Mesendoderm (in vitro differentiated cells): ENCODE measurements around the gene ROR1.

Experiments
- DNase-seq: peaks from one replicate; pipeline ENCODE4 v3.0.0; 2013
- H2AK5ac ChIP-seq: 2 replicates; pipeline ENCODE4 v1.6.1; 2013; ENCODE audit warnings: low read length, inconsistent platforms
- H2BK120ac ChIP-seq: 2 replicates; pipeline ENCODE4 v1.6.1; 2013; ENCODE audit warnings: low read depth, mild to moderate bottlenecking, low read length, moderate library complexity, mixed read lengths
- H2BK15ac ChIP-seq: replicated peaks from 2 replicates; pipeline ENCODE4 v1.6.1; 2013; ENCODE audit warnings: low read depth, mild to moderate bottlenecking, moderate library complexity
- H2BK5ac ChIP-seq: 2 replicates; pipeline ENCODE4 v1.6.1; 2013; ENCODE audit warnings: low read length, inconsistent platforms
- H3K18ac ChIP-seq: 2 replicates; pipeline ENCODE4 v1.6.1; 2013; ENCODE audit warnings: mild to moderate bottlenecking, low read length, mixed read lengths
- H3K23ac ChIP-seq: one replicate; pipeline ENCODE4 v1.6.1; 2013; ENCODE audit warnings: low read length
- H3K27ac ChIP-seq: 2 replicates; pipeline ENCODE4 v1.5.1; 2013; ENCODE audit warnings: low read depth, mild to moderate bottlenecking, inconsistent platforms, low read length, moderate library complexity
- H3K27me3 ChIP-seq: 2 replicates; pipeline ENCODE4 v1.6.1; 2013; ENCODE audit warnings: low read length, control low read depth, mild to moderate bottlenecking, inconsistent platforms; ENCODE audit not compliant: insufficient read depth, poor library complexity
- H3K36me3 ChIP-seq: 2 replicates; pipeline ENCODE4 v1.6.1; 2013; ENCODE audit warnings: low read length, inconsistent platforms; ENCODE audit not compliant: control insufficient read depth, insufficient read depth
- H3K4ac ChIP-seq: one replicate; pipeline ENCODE4 v1.6.1; 2013; ENCODE audit warnings: low read depth, mild to moderate bottlenecking, low read length, moderate library complexity
- H3K4me1 ChIP-seq: 2 replicates; pipeline ENCODE4 v1.6.1; 2013; ENCODE audit warnings: low read depth, low read length, inconsistent platforms; ENCODE audit not compliant: control insufficient read depth
- H3K4me2 ChIP-seq: 2 replicates; pipeline ENCODE4 v1.6.1; 2013; ENCODE audit warnings: low read length
- H3K4me3 ChIP-seq: 2 replicates; pipeline ENCODE4 v1.5.1; 2013; ENCODE audit warnings: mild to moderate bottlenecking, low read length
- H3K56ac ChIP-seq: one replicate; pipeline ENCODE4 v1.6.1; 2013; ENCODE audit warnings: low read length
- H3K79me1 ChIP-seq: 2 replicates; pipeline ENCODE4 v1.6.1; 2013; ENCODE audit warnings: low read length, inconsistent platforms
- H3K79me2 ChIP-seq: 2 replicates; pipeline ENCODE4 v1.6.1; 2013; ENCODE audit warnings: mild to moderate bottlenecking, low read length; ENCODE audit not compliant: control insufficient read depth, insufficient read depth
- H3K9ac ChIP-seq: 2 replicates; pipeline ENCODE4 v1.6.1; 2013; ENCODE audit warnings: low read length, inconsistent platforms
- H4K5ac ChIP-seq: one replicate; pipeline ENCODE4 v1.6.1; 2013; ENCODE audit warnings: low read length
- H4K8ac ChIP-seq: one replicate; pipeline ENCODE4 v1.6.1; 2013; ENCODE audit warnings: low read depth, mild to moderate bottlenecking, control low read depth, low read length, moderate library complexity
- WGBS: extraction: QIAGEN DNeasy Blood & Tissue Kit; methylation state at CpG from one replicate; pipeline ENCODE4 v1.1.7; 2013; ENCODE audit warnings: low lambda C conversion rate, missing lambda C conversion rate; ENCODE audit not compliant: insufficient coverage; ENCODE audit errors: extremely low coverage; 5-methylcytosine and 5-hydroxymethylcytosine counted together

The ROR1 gene

GRCh38 chr1:63794939-63795378, 21.1 kb downstream of the ROR1 start:
- no peak overlapping the region for H4K8ac ChIP-seq
- no peak overlapping the region for H2BK5ac ChIP-seq
- no peak overlapping the region for H3K4me3 ChIP-seq
- H3K18ac ChIP-seq, result peak overlapping the region; percentile 20
- no peak overlapping the region for H4K5ac ChIP-seq
- H3K27ac ChIP-seq, result no peak overlapping the region
- H3K23ac ChIP-seq, result peak overlapping the region; percentile 74
- H3K9ac ChIP-seq, result peak overlapping the region; percentile 16
- no peaks in the 10 kb centered on the region for H3K27me3 ChIP-seq
- no peak overlapping the region for H3K4me2 ChIP-seq
- no peak overlapping the region for H2BK15ac ChIP-seq
- peak overlapping the region; percentile 40 for H3K56ac ChIP-seq
- H3K79me1 ChIP-seq, result peaks cover 6% of the 10 kb centered on the region
- WGBS, result no CpG with 5 or more reads among the region's 7 CpGs
- peaks cover 17% of the 10 kb centered on the region for H3K79me2 ChIP-seq
- DNase-seq, result peak; percentile 92
- H2AK5ac ChIP-seq, result peak overlapping the region; percentile 52
- no peak overlapping the region for H3K4ac ChIP-seq
- H3K36me3 ChIP-seq, result no peaks in the 10 kb centered on the region
- peaks cover 28% of the 10 kb centered on the region for H3K4me1 ChIP-seq
- H2BK120ac ChIP-seq, result no peak overlapping the region

- Histone ChIP-seq H3K18ac (peak overlapping the region; percentile 81), H2BK5ac (no peak overlapping the region), H4K5ac (no peak overlapping the region), H3K27me3 (no peaks in the 10 kb centered on the region), H3K4me3 (no peak overlapping the region), H2AK5ac (no peak overlapping the region), H3K79me1 (peaks cover 8% of the 10 kb centered on the region), H2BK15ac (no peak overlapping the region), H3K56ac (peak overlapping the region; percentile 3), H3K4me1 (peaks cover 25% of the 10 kb centered on the region), H3K79me2 (peaks cover 20% of the 10 kb centered on the region), H3K4me2 (no peak overlapping the region), H3K27ac (no peak overlapping the region), H4K8ac (no peak overlapping the region), H3K9ac (no peak overlapping the region), H2BK120ac (no peak overlapping the region), H3K36me3 (no peaks in the 10 kb centered on the region), H3K4ac (peak overlapping the region; percentile 39), H3K23ac (no peak overlapping the region)
- no peak for DNase-seq
- no CpG with 5 or more reads among the region's 4 CpGs for WGBS
Observed at GRCh38 chr1:63795455-63795854, 21.6 kb downstream of the ROR1 start.

- Histone ChIP-seq H2BK15ac (no peak overlapping the region), H3K79me1 (peaks cover 7% of the 10 kb centered on the region), H2BK5ac (no peak overlapping the region), H3K9ac (no peak overlapping the region), H3K23ac (no peak overlapping the region), H4K5ac (no peak overlapping the region), H3K18ac (no peak overlapping the region), H2BK120ac (no peak overlapping the region), H3K79me2 (peaks cover 21% of the 10 kb centered on the region), H3K4me3 (no peak overlapping the region), H3K4me1 (peaks cover 16% of the 10 kb centered on the region), H3K56ac (no peak overlapping the region), H3K36me3 (no peaks in the 10 kb centered on the region), H3K27me3 (no peaks in the 10 kb centered on the region), H3K4me2 (no peak overlapping the region), H3K27ac (no peak overlapping the region), H2AK5ac (no peak overlapping the region), H4K8ac (no peak overlapping the region), H3K4ac (no peak overlapping the region)
- DNase-seq, result no peak
- no CpG with 5 or more reads among the region's 7 CpGs for WGBS
Observed at GRCh38 chr1:63797056-63797726, 23.4 kb downstream of the ROR1 start.

GRCh38 chr1:63798284-63798683, 24.5 kb downstream of the ROR1 start:
- no peak for DNase-seq
- no peak overlapping the region for H3K4me2 ChIP-seq
- no peak overlapping the region for H2BK5ac ChIP-seq
- no peaks in the 10 kb centered on the region for H3K27me3 ChIP-seq
- H3K4me1 ChIP-seq, result peaks cover 15% of the 10 kb centered on the region
- H2BK15ac ChIP-seq, result no peak overlapping the region
- no peak overlapping the region for H3K18ac ChIP-seq
- H4K5ac ChIP-seq, result no peak overlapping the region
- WGBS, result no CpG with 5 or more reads among the region's 2 CpGs
- H3K36me3 ChIP-seq, result no peaks in the 10 kb centered on the region
- no peak overlapping the region for H3K4ac ChIP-seq
- H3K9ac ChIP-seq, result no peak overlapping the region
- no peak overlapping the region for H3K56ac ChIP-seq
- H3K79me1 ChIP-seq, result peaks cover 7% of the 10 kb centered on the region
- H4K8ac ChIP-seq, result no peak overlapping the region
- no peak overlapping the region for H3K23ac ChIP-seq
- no peak overlapping the region for H3K4me3 ChIP-seq
- H3K27ac ChIP-seq, result no peak overlapping the region
- H2BK120ac ChIP-seq, result no peak overlapping the region
- H3K79me2 ChIP-seq, result peaks cover 21% of the 10 kb centered on the region
- H2AK5ac ChIP-seq, result no peak overlapping the region

- H2BK120ac ChIP-seq, result no peak overlapping the region
- H2AK5ac ChIP-seq, result no peak overlapping the region
- H4K8ac ChIP-seq, result no peak overlapping the region
- H3K27ac ChIP-seq, result no peak overlapping the region
- no peaks in the 10 kb centered on the region for H3K27me3 ChIP-seq
- H2BK5ac ChIP-seq, result no peak overlapping the region
- no peak overlapping the region for H3K4me2 ChIP-seq
- peaks cover 4% of the 10 kb centered on the region for H3K79me1 ChIP-seq
- H3K56ac ChIP-seq, result no peak overlapping the region
- H3K79me2 ChIP-seq, result peaks cover 17% of the 10 kb centered on the region
- H3K4me1 ChIP-seq, result peaks cover 6% of the 10 kb centered on the region
- H3K23ac ChIP-seq, result no peak overlapping the region
- H2BK15ac ChIP-seq, result no peak overlapping the region
- H3K4ac ChIP-seq, result no peak overlapping the region
- WGBS, result no CpG with 5 or more reads among the region's 1 CpG
- no peak overlapping the region for H3K18ac ChIP-seq
- H3K36me3 ChIP-seq, result no peaks in the 10 kb centered on the region
- no peak overlapping the region for H3K4me3 ChIP-seq
- no peak for DNase-seq
- H3K9ac ChIP-seq, result no peak overlapping the region
- no peak overlapping the region for H4K5ac ChIP-seq
Observed at GRCh38 chr1:63799307-63799706, 25.5 kb downstream of the ROR1 start.

GRCh38 chr1:63799820-63800219, 26.0 kb downstream of the ROR1 start:
- Histone ChIP-seq H3K4me1 (peaks cover 2% of the 10 kb centered on the region), H3K79me1 (peaks cover 4% of the 10 kb centered on the region), H3K36me3 (no peaks in the 10 kb centered on the region), H2BK15ac (no peak overlapping the region), H3K4ac (no peak overlapping the region), H3K27ac (no peak overlapping the region), H2AK5ac (no peak overlapping the region), H3K23ac (no peak overlapping the region), H3K9ac (no peak overlapping the region), H3K18ac (no peak overlapping the region), H3K27me3 (no peaks in the 10 kb centered on the region), H2BK120ac (no peak overlapping the region), H3K79me2 (peaks cover 18% of the 10 kb centered on the region), H2BK5ac (no peak overlapping the region), H3K4me2 (no peak overlapping the region), H3K56ac (no peak overlapping the region), H4K8ac (no peak overlapping the region), H3K4me3 (no peak overlapping the region), H4K5ac (no peak overlapping the region)
- no peak for DNase-seq
- no CpG with 5 or more reads among the region's 3 CpGs for WGBS
